Breast epithelium (tissue), 3 donors: ENCODE measurements around the gene MEIS2.

Source experiments
- CTCF ChIP-seq, 3 donors: fragments of 450-650 bp; IDR thresholded peaks; one replicate each; pipeline ENCODE4 v1.5.1; 2016 to 2017; ENCODE audit warnings: antibody characterized with exemption in 3 of 3, mild to moderate bottlenecking in 3 of 3, moderate library complexity in 3 of 3
- POLR2A ChIP-seq: fragments of 450-650 bp; IDR thresholded peaks from one replicate; pipeline ENCODE4 v1.6.1; 2016; ENCODE audit warnings: antibody characterized with exemption, mild to moderate bottlenecking, moderate library complexity
- POLR2AphosphoS5 ChIP-seq, 3 donors: sonication (generic); formaldehyde crosslinking; IDR thresholded peaks; one replicate each; pipeline ENCODE4 v1.6.1; 2017; ENCODE audit warnings: antibody characterized with exemption in 3 of 3

- TF ChIP-seq POLR2A (no peak), CTCF (IDR thresholded peaks at IDR 0.05) (no peak), POLR2AphosphoS5 (IDR thresholded peaks at IDR 0.05) (no peak)
Observed at GRCh38 chr15:36879568-36880222, 220.7 kb downstream of the MEIS2 start.
